Measurements from ENCODE around the gene PALD1. TPM values are rescaled to one million over a fixed set of nuclear protein-coding genes. Genes with fewer than 3 reads are reported as not detected.

PALD1 gene
- total and polyA plus RNA-seq, 7 donors, result 1.8 to 33.8 (median 13.9) TPM

GRCh38 chr10:70588859-70589570 lies 110.4 kb downstream of the PALD1 start:
- no peak for TF ChIP-seq CTCF (IDR thresholded peaks at IDR 0.05)
- TF ChIP-seq EP300 (IDR thresholded peaks at IDR 0.05), result no peak
- no peak for TF ChIP-seq POLR2AphosphoS5 (IDR thresholded peaks at IDR 0.05)
- no peak for TF ChIP-seq POLR2A (IDR thresholded peaks at IDR 0.05)
- Histone ChIP-seq H3K9me3 (no peaks in the 10 kb centered on the region), H3K4me1 (no peaks in the 10 kb centered on the region), H3K4me3 (no peak overlapping the region), H3K27ac (peak overlapping the region in 1 of 4 donors; percentile 41), H3K27me3 (no peaks in the 10 kb centered on the region), H3K36me3 (no peaks in the 10 kb centered on the region)
- intact Hi-C loops (cut with DNase I), result no loop called here
- WGBS, 2 donors, result 73 to 75% methylated on average over 10 of the region's 10 CpGs
- DNase-seq, result no peak

- Histone ChIP-seq H3K4me3 (no peak overlapping the region), H3K27ac (peak overlapping the region in 1 of 4 donors; percentile 41), H3K36me3 (no peaks in the 10 kb centered on the region), H3K4me1 (no peaks in the 10 kb centered on the region), H3K27me3 (no peaks in the 10 kb centered on the region), H3K9me3 (no peaks in the 10 kb centered on the region)
- intact Hi-C loops (cut with DNase I), result no loop called here
- WGBS, 2 donors, result 69 to 80% methylated on average over 5 of the region's 5 CpGs
- no peak for DNase-seq
- no peak for TF ChIP-seq POLR2A (IDR thresholded peaks at IDR 0.05)
- TF ChIP-seq POLR2AphosphoS5 (IDR thresholded peaks at IDR 0.05), result peak in 1 of 4 donors; percentile 14
Observed at GRCh38 chr10:70589762-70590654, 111.4 kb downstream of the PALD1 start.

GRCh38 chr10:70590655-70591416 lies 112.3 kb downstream of the PALD1 start:
- 65 to 69% methylated on average over 5 of the region's 5 CpGs for WGBS, 2 donors
- no peaks in the 10 kb centered on the region for H3K4me1 ChIP-seq
- intact Hi-C loops (cut with DNase I), result no loop called here
- H3K27me3 ChIP-seq, result no peaks in the 10 kb centered on the region
- H3K27ac ChIP-seq, result no peak overlapping the region
- H3K9me3 ChIP-seq, result no peaks in the 10 kb centered on the region
- no peak overlapping the region for H3K4me3 ChIP-seq
- H3K36me3 ChIP-seq, result no peaks in the 10 kb centered on the region
- no peak for DNase-seq
- no peak for TF ChIP-seq POLR2AphosphoS5 (IDR thresholded peaks at IDR 0.05)
- TF ChIP-seq POLR2A (IDR thresholded peaks at IDR 0.05), result no peak
- TF ChIP-seq CTCF (IDR thresholded peaks at IDR 0.05), result no peak
- TF ChIP-seq EP300 (IDR thresholded peaks at IDR 0.05), result no peak

GRCh38 chr10:70592186-70592735 lies 113.7 kb downstream of the PALD1 start:
- Histone ChIP-seq H3K4me3 (no peak overlapping the region), H3K36me3 (no peaks in the 10 kb centered on the region), H3K9me3 (no peaks in the 10 kb centered on the region), H3K4me1 (no peaks in the 10 kb centered on the region), H3K27ac (no peak overlapping the region), H3K27me3 (no peaks in the 10 kb centered on the region)
- intact Hi-C loops (cut with DNase I), result no loop called here
- TF ChIP-seq POLR2A (IDR thresholded peaks at IDR 0.05), result no peak
- no peak for TF ChIP-seq EP300 (IDR thresholded peaks at IDR 0.05)
- no peak for TF ChIP-seq POLR2AphosphoS5 (IDR thresholded peaks at IDR 0.05)
- no peak for TF ChIP-seq CTCF (IDR thresholded peaks at IDR 0.05)
- 81 to 86% methylated on average over 2 of the region's 2 CpGs for WGBS, 2 donors
- DNase-seq, result no peak

Measured in sigmoid colon (tissue), 7 donors.